Keratinocyte (primary cell): ENCODE data around the gene ETV1.

ENCODE experiments used
- EZH2 ChIP-seq: IDR thresholded peaks from one replicate; pipeline ENCODE4 v1.6.1; 2012; ENCODE audit warnings: inconsistent platforms, mild to moderate bottlenecking, low read length, moderate library complexity
- TF ChIP-seq, protein P1 (sequence below), 3 experiments: IDR thresholded peaks in 1 of 3; conservative IDR thresholded peaks in 1 of 3; optimal IDR thresholded peaks in 1 of 3; 2 replicates in 2 of 3; 3 replicates in 1 of 3; pipeline versions ENCODE3 to v1.5.1; 2011; ENCODE audit warnings: low read length in 3 of 3, mild to moderate bottlenecking in 3 of 3, moderate library complexity in 2 of 3, control low read depth in 1 of 3, inconsistent platforms in 1 of 3; ENCODE audit not compliant: insufficient read depth in 2 of 3; ENCODE audit errors: extremely low read depth in 1 of 3

DNA sequence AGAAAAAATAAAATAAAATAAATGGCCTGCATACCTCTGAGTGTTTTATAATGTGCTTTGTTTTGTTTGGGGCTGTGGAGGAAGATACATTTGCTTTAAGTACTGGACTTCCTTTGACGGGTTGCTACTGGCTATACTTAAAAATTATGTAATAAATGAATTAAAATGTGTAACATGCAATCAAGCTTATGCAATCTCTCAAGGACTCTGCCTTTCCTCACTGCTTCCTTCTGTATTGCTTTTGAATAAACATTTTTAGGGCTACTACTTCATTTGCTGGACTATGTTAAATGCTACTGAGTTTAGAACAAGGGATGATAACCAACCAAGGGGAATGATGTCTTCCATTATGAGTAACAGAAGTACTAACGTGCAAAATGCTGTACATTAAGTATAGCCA lies 91.6 kb downstream of the ETV1 start:
- TF ChIP-seq, protein P1, sequence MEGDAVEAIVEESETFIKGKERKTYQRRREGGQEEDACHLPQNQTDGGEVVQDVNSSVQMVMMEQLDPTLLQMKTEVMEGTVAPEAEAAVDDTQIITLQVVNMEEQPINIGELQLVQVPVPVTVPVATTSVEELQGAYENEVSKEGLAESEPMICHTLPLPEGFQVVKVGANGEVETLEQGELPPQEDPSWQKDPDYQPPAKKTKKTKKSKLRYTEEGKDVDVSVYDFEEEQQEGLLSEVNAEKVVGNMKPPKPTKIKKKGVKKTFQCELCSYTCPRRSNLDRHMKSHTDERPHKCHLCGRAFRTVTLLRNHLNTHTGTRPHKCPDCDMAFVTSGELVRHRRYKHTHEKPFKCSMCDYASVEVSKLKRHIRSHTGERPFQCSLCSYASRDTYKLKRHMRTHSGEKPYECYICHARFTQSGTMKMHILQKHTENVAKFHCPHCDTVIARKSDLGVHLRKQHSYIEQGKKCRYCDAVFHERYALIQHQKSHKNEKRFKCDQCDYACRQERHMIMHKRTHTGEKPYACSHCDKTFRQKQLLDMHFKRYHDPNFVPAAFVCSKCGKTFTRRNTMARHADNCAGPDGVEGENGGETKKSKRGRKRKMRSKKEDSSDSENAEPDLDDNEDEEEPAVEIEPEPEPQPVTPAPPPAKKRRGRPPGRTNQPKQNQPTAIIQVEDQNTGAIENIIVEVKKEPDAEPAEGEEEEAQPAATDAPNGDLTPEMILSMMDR (optimal IDR thresholded peaks at IDR 0.05 in 1 of 3, IDR thresholded peaks at IDR 0.05 in 1 of 3, conservative IDR thresholded peaks at IDR 0.05 in 1 of 3; ENCODE audit: extremely low read depth in 1 of 3, insufficient read depth in 2 of 3, low read length in 3 of 3): no peak
- TF ChIP-seq EZH2: no peak
